Measurements from ENCODE around the gene IFNK.

IFNK gene

GRCh38 chr9:27514551-27514950 lies 9.5 kb upstream of the IFNK start:
- H3K27me3 ChIP-seq (ENCODE audit: control insufficient read depth, insufficient read depth, low read length) = no peaks in the 10 kb centered on the region
- no peaks in the 10 kb centered on the region for H3K79me2 ChIP-seq
- no peaks in the 10 kb centered on the region for H3K4me1 ChIP-seq
- no peak overlapping the region for H3K9ac ChIP-seq
- H3K9me3 ChIP-seq (ENCODE audit: control insufficient read depth, low read length) = no peaks in the 10 kb centered on the region
- no peak overlapping the region for H3K27ac ChIP-seq
- no peak overlapping the region for H3K4me2 ChIP-seq (ENCODE audit: low read length)
- no peak overlapping the region for H2AFZ ChIP-seq
- TF ChIP-seq CTCF (IDR thresholded peaks at IDR 0.05) = no peak
- no peak overlapping the region for H3K4me3 ChIP-seq (ENCODE audit: low read depth, low read length)
- no peaks in the 10 kb centered on the region for H3K36me3 ChIP-seq (ENCODE audit: control insufficient read depth, insufficient read depth, low read length)

- no peaks in the 10 kb centered on the region for H3K9me3 ChIP-seq (ENCODE audit: control insufficient read depth, low read length)
- TF ChIP-seq CTCF (IDR thresholded peaks at IDR 0.05) = no peak
- H3K9ac ChIP-seq = no peak overlapping the region
- no peak overlapping the region for H2AFZ ChIP-seq
- H3K27ac ChIP-seq = no peak overlapping the region
- H3K4me1 ChIP-seq = no peaks in the 10 kb centered on the region
- no peak overlapping the region for H3K4me2 ChIP-seq (ENCODE audit: low read length)
- H3K27me3 ChIP-seq (ENCODE audit: control insufficient read depth, insufficient read depth, low read length) = no peaks in the 10 kb centered on the region
- H3K79me2 ChIP-seq = no peaks in the 10 kb centered on the region
- H3K36me3 ChIP-seq (ENCODE audit: control insufficient read depth, insufficient read depth, low read length) = no peaks in the 10 kb centered on the region
- no peak overlapping the region for H3K4me3 ChIP-seq (ENCODE audit: low read depth, low read length)
Observed at GRCh38 chr9:27518006-27518405, 6.1 kb upstream of the IFNK start.

- no peaks in the 10 kb centered on the region for H3K36me3 ChIP-seq (ENCODE audit: control insufficient read depth, insufficient read depth, low read length)
- H3K9ac ChIP-seq = no peak overlapping the region
- no peak overlapping the region for H2AFZ ChIP-seq
- H3K4me1 ChIP-seq = no peaks in the 10 kb centered on the region
- no peak overlapping the region for H3K4me2 ChIP-seq (ENCODE audit: low read length)
- no peak overlapping the region for H3K27ac ChIP-seq
- no peak for TF ChIP-seq CTCF (IDR thresholded peaks at IDR 0.05)
- H3K4me3 ChIP-seq (ENCODE audit: low read depth, low read length) = no peak overlapping the region
- H3K79me2 ChIP-seq = no peaks in the 10 kb centered on the region
- no peaks in the 10 kb centered on the region for H3K9me3 ChIP-seq (ENCODE audit: control insufficient read depth, low read length)
- H3K27me3 ChIP-seq (ENCODE audit: control insufficient read depth, insufficient read depth, low read length) = no peaks in the 10 kb centered on the region
Observed at GRCh38 chr9:27518809-27519208, 5.3 kb upstream of the IFNK start.

- Histone ChIP-seq H3K36me3 (ENCODE audit: control insufficient read depth, insufficient read depth, low read length) (no peaks in the 10 kb centered on the region), H3K27ac (no peak overlapping the region), H3K9ac (no peak overlapping the region), H2AFZ (no peak overlapping the region), H3K9me3 (ENCODE audit: control insufficient read depth, low read length) (no peaks in the 10 kb centered on the region), H3K4me1 (no peaks in the 10 kb centered on the region), H3K4me3 (ENCODE audit: low read depth, low read length) (no peak overlapping the region), H3K4me2 (ENCODE audit: low read length) (no peak overlapping the region), H3K27me3 (ENCODE audit: control insufficient read depth, insufficient read depth, low read length) (no peaks in the 10 kb centered on the region), H3K79me2 (no peaks in the 10 kb centered on the region)
- no peak for TF ChIP-seq CTCF (IDR thresholded peaks at IDR 0.05)
Observed at GRCh38 chr9:27519466-27520465, 4.3 kb upstream of the IFNK start.

All from parathyroid adenoma (tissue), 2 donors.